Ishikawa (cell line): ENCODE results near the gene EYS.

Source experiments
- CEBPB ChIP-seq: IDR thresholded peaks from 2 replicates; pipeline ENCODE4 v1.6.1; 2012
- EGR1 ChIP-seq: IDR thresholded peaks from 2 replicates; pipeline ENCODE4 v1.6.1; 2012
- EP300 ChIP-seq: IDR thresholded peaks from 2 replicates; pipeline ENCODE4 v1.6.1; 2012; ENCODE audit warnings: borderline replicate concordance
- RAD21 ChIP-seq: IDR thresholded peaks from 2 replicates; pipeline ENCODE4 v1.6.1; 2012; ENCODE audit warnings: low read depth
- TCF12 ChIP-seq: IDR thresholded peaks from 2 replicates; pipeline ENCODE4 v1.6.1; 2012; ENCODE audit warnings: low read depth
- TEAD4 ChIP-seq: IDR thresholded peaks from 2 replicates; pipeline ENCODE4 v1.6.1; 2012
- ZBTB7A ChIP-seq: IDR thresholded peaks from 2 replicates; pipeline ENCODE4 v1.6.1; 2012; ENCODE audit warnings: low read depth
- TF ChIP-seq, protein P1 (sequence below): IDR thresholded peaks from 2 replicates; pipeline ENCODE4 v1.6.1; 2012; ENCODE audit warnings: low read depth, mild to moderate bottlenecking

DNA sequence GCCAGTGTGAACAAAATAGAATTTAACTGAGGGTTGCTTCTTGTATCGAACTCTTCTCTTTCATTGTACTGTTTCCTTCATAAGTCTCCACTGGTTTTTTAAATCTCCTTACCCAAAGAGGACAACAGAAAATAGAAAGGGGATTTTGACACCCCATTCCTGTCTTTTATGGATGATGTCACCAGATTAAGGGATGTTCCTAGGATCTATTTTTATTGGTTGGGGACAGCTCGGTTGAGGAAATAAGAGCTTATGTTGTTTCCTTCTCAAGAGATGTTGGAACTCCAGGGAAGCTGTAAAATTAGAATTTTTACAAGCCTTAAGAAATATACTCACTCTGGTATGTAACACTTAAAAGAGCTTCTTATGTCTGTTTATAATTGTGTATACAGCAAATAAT is 1900.0 kb downstream of the EYS start:
- no peak for TF ChIP-seq EGR1
- no peak for TF ChIP-seq EP300
- no peak for TF ChIP-seq TEAD4
- no peak for TF ChIP-seq RAD21
- TF ChIP-seq, protein P1, sequence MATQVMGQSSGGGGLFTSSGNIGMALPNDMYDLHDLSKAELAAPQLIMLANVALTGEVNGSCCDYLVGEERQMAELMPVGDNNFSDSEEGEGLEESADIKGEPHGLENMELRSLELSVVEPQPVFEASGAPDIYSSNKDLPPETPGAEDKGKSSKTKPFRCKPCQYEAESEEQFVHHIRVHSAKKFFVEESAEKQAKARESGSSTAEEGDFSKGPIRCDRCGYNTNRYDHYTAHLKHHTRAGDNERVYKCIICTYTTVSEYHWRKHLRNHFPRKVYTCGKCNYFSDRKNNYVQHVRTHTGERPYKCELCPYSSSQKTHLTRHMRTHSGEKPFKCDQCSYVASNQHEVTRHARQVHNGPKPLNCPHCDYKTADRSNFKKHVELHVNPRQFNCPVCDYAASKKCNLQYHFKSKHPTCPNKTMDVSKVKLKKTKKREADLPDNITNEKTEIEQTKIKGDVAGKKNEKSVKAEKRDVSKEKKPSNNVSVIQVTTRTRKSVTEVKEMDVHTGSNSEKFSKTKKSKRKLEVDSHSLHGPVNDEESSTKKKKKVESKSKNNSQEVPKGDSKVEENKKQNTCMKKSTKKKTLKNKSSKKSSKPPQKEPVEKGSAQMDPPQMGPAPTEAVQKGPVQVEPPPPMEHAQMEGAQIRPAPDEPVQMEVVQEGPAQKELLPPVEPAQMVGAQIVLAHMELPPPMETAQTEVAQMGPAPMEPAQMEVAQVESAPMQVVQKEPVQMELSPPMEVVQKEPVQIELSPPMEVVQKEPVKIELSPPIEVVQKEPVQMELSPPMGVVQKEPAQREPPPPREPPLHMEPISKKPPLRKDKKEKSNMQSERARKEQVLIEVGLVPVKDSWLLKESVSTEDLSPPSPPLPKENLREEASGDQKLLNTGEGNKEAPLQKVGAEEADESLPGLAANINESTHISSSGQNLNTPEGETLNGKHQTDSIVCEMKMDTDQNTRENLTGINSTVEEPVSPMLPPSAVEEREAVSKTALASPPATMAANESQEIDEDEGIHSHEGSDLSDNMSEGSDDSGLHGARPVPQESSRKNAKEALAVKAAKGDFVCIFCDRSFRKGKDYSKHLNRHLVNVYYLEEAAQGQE = no peak
- TF ChIP-seq CEBPB = no peak
- TF ChIP-seq TCF12 = no peak
- no peak for TF ChIP-seq ZBTB7A
